GM18519 (cell line): Measurements from ENCODE around the gene LRRC75A.

ENCODE experiments used
- ATAC-seq: cut with Tn5 transposase; IDR thresholded peaks from one replicate; pipeline ENCODE4 v1.9.1; 2021; ENCODE audit warnings: mild to moderate bottlenecking, moderate library complexity; ENCODE audit not compliant: unreplicated experiment, low FRiP score

The LRRC75A gene

DNA sequence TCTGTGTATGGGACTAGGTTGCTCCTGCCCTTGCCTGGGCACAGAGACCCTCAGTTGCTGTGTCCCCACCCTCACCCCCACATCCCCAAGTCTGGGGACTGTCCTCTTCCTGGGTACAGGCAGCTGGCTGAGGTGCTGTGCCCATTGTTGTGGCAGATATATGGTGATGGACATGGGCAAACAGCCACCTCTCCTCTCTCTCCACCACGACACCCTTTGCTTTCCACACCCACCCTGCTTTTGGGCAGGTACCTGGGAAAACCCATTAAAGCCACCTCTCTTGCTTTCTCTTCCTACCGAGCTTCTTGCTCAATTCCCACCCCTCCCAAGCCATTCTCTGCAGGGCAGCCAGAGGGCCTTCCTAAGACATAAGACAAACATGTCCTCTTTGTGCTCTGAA, 54.9 kb downstream of the LRRC75A start:
- no peak for ATAC-seq

DNA sequence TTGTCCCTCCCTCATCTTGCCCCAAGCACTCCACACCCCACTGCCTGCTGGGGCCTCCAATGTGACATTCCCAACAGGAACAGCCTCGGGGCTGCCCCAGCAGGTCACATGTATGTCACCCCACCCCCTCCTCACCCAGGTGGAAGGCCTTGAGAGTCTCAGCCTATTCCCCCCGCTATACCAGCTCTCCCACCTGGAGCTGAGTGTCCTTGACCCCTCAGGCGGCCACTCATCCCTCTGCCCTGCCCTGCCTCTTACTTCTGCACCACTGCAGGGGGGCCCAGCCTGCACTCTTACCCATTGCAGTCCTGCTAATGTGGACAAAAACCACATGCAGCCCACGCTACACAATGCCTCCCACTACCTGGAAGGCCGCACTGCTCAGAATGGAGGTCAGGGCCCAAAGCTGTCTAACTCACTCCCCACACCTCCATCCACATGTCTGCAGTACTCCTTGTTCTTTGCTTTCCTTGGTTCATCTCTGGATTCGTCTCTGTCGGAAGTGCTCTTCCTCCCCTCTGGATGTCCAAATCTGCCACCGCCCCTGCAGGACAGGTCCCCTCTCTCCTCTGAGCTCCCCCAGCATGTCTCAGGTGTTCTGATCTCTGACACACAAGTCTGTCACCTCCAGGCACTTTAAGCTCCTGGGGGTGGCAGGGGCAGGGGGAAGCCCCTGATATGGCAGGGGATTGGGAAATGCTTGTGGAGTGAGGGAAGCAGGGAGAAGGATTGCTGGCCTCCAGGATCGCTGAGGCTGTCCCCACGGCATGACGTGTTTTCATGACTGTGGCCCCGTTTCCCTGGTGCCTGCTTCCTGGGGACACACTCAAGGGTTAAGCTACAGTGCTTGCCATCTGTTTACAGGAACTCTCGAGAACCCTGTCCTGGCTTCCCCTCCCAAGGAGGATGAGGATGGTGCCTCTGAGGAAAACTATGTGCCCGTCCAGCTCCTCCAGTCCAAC, 55.8 kb downstream of the LRRC75A start:
- no peak for ATAC-seq

DNA sequence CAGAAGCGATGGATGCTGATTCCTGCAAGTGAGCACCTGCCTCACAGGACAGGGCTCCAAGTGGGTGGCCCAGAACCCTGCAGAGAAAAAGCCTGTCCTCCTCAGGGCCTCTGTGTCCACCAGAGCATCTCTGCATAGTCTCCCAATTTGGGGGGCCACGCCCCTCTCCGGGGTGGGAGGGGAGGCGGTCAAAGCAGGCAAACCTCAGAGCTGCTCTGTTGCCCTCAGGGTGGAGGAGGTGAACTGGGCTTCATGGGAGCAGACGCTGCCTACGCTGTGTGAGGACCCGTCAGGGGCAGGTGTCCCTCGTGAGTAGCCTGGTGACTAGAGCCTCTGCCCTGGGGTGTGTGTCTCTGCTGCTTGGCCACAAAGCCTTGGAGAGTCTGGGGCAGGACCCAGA, 57.3 kb downstream of the LRRC75A start:
- ATAC-seq = no peak

DNA sequence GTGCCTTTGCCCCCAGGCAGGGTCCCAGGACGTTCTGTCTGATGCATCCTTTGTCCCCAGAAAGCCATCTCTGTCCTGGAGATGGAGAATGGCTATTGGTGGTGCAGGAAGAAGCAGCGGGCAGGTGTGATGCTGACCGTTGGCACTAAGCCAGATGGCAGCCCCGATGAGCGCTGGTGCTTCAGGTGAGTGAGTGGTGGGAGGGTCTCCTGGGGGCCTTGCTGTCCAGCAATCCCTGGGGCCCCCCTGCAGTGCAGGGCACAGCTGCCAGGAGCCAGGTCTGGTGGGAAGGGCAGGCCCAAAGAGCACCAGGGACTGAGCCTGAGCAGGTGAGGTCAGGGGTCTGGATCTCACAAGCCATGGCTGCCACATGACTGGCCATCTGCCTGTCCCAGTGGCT, 58.5 kb downstream of the LRRC75A start:
- no peak for ATAC-seq

DNA sequence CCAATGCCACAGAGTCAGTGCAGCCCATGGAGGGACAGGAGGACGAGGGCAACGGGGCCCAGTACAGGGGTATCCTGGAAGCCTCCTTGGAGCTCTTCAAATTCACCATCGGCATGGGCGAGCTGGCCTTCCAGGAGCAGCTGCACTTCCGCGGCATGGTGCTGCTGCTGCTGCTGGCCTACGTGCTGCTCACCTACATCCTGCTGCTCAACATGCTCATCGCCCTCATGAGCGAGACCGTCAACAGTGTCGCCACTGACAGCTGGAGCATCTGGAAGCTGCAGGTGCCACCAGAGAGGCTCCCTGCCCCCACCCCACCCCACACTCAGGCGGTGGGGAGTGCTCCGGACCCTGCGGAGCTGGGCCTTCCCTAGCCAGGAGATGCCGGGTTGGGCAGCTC, 60.0 kb downstream of the LRRC75A start:
- ATAC-seq = no peak

DNA sequence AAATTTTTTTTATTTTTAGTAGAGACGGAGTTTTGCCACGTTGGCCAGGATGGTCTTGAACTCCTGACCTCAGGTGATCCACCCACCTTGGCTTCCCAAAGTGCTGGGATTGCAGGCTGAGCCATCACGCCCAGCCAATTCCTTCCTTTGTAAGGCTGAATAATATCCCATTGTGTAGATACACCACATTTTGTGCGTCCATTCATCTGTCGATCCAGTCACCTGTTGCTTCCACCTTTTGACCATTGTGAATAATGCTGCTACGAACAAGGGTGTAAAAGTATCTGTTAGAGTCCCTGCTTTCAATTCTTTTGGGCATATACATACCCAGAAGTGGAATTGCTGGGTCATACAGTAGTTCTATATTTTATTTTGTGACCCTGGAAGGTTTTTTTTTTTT, 61.3 kb downstream of the LRRC75A start:
- no peak for ATAC-seq

DNA sequence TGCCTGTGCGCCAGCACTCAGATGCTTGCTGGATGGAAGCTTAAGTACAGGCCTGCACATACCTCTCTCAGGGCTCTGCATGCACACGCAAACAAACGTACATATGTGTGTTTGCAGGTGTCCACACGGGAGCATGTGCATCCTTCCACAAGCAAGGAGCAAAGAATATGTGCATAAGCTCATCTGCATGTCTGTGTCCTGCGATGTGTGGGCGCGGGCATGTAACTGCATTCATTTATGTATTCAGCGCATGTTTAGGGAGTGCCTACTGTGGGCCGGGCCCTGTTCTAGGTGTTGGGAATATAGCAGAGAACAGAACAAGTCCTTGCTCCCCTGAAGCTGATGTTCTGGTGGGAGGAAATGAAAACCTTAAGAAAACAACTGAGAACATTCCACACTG, 62.9 kb downstream of the LRRC75A start:
- no peak for ATAC-seq

DNA sequence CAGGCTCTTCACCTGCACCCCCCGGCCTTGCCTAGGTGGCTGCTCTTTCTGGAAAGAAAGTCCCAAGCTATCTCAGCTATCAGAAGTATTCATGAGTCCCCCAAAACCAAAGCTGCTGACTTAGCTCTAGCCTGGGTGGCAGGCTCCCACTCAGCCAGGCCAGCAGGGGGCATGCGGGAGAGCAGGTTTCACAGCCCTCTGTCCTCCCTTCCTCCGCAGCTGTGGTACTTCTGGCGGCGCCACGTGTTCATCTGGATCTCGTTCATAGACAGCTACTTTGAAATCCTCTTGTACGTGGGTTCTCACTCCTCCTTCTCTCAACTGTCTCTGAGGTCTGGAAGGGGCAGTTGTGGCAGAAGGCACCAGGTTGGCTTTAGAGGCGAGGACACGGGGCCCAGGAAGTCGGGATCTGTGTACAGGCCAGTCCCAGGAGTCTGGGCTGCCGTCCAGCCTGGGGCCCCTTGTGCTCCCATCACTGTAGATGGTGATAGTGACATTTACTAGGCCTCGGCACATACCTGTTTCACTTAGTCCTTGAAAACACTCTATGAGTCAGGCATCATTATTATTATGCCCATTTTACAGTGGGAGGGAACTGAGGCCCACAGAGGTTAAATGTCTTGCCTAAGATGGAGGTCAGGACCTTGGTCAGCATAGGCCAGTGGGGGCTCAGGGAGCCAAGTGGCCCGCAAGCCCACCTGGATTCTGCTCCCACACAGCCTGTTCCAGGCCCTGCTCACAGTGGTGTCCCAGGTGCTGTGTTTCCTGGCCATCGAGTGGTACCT, 63.7 kb downstream of the LRRC75A start:
- no peak for ATAC-seq

DNA sequence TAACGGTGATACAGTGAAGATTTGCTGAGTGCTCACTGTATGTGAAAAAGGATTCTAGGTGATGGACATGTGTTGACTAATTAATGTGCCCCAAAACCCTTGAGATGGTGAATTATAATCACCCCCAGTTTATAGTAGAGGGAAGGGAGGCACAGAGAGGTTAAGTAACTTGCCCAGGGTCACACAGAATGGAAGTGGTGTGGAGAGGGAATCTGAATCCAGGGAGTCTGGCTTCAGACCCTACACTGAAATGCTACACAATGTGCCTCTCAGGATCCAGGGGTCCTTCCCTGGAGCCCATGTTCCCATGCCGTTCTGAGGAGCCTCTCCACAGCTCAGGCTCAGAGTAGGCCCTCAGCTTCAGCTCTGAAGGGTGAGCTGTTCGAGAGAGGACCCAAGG, 65.0 kb downstream of the LRRC75A start:
- ATAC-seq = no peak

DNA sequence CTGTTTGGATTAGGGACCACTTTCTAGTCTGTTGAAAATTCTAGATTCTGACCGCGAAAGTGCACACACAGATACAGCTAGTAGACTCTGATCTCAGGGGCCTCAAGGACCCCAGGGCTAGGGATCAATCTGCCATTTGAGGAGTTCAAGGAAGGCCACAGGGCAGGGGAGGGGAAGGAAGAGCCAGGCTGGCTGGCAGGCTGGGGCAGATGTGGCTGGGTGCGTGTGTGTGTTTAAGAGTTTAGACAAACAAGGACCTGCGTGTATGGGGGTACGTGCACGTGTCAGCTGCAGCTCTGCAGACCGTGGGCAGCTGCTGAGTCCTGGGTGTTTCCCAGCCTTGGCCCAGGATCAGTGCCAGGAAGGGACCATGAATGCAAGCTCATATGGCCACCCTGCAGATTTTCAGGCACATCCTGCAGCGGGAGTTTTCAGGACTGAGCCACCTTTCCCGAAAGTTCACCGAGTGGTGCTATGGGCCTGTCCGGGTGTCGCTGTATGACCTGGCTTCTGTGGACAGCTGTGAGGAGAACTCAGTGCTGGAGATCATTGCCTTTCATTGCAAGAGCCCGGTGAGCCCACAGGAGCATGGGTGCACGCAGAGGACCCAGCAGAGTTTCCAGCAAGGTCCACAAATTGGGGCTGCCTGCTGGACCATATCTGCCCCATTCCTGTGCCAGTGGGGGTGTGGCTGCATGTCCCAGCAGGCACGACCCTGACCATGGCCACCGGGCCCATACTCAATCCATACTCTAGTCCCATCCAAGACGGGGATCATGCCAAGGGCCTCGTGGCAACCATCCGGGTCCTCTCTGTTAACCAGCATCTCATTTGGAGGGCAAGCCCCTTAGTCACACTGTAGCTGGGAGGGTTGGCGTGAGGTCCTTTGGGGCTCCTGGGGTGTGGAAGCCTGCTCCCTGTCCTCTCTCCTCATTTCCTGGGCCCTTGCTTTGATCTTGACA, 66.0 kb downstream of the LRRC75A start:
- no peak for ATAC-seq

DNA sequence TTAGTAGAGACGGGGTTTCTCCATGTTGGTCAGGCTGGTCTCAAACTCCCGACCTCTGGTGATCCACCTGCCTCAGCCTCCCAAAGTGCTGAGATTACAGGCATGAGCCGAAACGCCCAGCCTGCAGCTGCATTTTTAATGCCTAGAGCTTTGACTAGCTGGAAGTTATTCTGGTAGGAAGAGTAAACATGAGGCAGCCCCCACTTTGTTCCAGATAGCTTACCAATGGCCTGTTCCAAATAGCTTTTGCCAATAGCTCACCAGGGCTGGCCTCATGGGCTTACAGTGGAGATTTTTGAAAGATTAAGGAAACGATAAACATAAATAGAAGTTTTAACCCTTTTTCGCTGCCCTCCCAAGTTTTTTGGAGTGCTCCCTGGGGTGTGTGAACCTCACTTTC, 66.8 kb downstream of the LRRC75A start:
- ATAC-seq = no peak

DNA sequence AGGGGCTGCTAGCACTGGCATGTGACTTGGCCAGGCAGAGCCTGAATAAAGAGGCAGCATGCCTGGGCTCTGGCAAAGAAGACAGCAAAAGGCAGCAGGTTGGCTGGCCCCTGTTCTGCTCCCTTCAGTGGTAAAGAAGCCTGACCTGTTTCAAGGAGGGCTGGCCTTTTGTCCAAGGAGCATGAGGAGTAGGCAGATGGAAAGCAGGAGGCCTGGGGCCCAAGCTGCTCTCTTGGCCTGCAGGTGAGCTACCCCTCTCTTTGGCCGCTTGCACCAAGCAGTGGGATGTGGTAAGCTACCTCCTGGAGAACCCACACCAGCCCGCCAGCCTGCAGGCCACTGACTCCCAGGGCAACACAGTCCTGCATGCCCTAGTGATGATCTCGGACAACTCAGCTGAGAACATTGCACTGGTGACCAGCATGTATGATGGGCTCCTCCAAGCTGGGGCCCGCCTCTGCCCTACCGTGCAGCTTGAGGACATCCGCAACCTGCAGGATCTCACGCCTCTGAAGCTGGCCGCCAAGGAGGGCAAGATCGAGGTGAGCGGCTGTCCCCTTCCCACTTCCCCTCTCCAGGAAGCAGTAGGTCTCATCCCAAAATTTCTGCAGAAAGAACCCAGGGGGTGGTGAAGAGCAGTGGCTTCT, 68.6 kb downstream of the LRRC75A start:
- ATAC-seq = no peak

DNA sequence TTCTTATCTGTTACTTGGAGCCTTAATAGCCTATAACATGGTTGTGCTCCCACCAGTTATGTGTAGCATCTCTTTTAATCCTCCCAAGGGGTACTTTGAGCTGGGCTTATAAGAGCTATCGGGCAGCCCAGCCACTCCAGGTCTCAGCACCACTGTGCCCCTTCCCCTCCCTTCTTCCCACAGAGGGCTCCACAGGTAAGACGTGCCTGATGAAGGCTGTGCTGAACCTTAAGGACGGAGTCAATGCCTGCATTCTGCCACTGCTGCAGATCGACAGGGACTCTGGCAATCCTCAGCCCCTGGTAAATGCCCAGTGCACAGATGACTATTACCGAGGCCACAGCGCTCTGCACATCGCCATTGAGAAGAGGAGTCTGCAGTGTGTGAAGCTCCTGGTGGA, 69.6 kb downstream of the LRRC75A start:
- ATAC-seq = no peak

DNA sequence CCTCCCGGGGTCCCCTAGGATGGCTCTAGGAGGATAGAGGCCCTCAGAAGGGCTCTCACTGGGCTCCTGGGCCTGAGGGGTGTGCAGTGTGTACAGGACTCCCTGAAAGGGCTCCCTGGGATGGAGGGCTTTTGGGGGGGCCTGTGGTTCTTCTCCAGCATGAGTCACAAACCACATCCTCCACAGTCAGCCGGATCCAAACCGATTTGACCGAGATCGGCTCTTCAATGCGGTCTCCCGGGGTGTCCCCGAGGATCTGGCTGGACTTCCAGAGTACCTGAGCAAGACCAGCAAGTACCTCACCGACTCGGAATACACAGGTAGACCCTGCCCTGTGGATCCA, 72.1 kb downstream of the LRRC75A start:
- no peak for ATAC-seq

DNA sequence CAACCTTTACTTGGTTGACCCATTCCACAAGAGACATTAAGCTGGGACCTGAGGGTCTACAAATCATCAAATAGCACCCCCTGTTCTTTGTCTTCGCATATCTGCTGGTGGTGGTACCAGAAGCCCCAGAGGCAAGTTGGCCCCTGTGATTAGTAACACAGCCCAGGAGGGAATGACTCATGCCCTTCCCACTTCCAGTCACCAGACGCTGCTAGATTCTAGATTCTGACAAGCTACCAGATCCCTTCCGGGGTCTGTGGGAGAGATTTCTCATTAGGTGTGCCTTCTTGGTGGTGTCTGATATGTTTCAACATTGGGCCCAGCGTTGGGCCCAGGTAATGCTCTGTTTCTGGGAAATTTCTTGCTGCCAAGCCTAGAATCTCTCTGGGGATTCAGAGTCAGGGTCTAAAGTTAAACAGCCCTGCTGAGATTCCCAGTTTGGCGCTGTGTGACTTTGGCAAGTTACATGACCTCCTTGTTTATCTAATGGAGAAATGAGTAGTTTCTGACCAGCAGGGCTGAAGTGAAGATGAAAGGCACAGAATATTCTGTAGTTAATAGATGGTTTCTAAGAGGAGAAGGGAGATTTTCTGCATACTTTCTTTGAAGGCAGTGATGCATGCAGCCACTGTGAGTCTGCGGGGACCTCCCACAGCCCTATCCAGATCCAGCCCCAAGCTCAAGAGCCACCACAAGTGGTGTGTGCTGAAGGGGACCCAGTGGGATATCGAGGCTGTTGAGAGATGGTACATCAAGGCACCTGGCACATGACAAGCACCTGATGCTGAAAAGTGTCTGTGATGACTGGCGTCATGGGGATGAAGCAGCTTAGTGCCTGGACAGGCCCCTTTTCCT, 72.7 kb downstream of the LRRC75A start:
- no peak for ATAC-seq

DNA sequence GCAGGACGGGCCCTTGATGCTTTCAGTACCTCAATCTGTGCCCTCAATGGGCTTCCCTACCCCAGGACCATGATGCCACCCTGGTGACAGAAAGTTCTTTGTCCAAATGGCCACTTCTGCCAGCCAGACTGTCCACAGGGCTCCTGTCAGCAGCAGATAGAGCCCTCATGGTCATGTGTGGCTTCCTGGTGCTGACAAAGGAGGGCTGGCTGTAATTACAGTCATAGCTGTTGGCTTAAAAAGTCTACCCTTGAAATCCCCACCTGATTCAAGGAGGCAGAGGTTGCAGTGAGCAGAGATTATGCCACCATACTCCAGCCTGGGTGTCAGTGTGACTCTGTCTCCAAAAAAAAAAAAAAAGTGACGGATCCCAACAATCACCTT, 73.3 kb downstream of the LRRC75A start:
- ATAC-seq = no peak

DNA sequence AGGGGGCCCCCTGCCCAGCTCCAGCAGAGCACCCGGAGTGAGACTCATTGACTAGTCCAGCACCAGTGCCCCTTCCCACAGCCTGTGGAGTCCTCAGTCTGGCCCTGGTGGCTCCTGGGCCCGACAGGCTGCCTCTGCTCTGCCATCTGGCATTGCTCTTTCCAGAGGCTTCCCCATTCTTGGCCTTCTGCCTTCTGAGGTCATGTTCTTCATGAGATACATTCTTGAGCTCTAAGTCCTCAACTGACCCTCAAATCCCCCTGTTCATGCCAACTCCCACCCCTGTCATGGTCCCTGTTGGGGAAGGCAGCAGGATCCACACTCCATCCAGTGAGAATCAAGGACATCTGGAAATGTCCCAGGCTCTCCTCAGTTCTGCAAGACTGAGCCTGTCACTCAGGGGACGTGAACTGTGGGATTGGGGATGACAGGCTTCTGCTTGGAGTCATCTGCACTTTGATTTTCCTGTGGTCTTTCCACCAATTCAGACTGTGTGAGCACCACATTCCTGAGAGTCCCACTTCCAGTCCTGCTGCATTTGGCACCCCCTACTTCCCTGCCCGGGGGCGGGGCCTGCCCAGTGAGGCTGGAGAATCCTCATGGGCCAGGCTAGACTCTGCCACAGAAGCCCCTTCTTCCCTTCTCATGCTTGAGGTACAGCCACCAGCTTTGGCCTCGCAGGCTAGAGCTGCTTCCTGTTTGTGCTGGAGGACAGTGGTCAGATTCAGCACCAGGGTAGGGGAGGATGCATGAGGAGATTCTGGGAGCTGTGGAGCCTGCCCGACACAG, 73.9 kb downstream of the LRRC75A start:
- no peak for ATAC-seq

DNA sequence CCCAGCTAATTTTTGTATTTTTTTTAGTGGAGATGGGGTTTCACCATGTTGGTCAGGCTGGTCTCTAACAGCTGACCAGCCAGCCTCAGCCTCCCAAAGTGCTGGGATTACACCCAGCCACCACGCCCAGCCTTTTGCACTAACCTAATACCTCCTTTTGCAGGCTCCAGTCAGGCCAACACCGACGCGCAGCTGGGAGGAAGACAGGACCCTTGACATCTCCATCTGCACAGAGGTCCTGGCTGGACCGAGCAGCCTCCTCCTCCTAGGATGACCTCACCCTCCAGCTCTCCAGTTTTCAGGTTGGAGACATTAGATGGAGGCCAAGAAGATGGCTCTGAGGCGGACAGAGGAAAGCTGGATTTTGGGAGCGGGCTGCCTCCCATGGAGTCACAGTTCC, 74.6 kb downstream of the LRRC75A start:
- ATAC-seq = no peak
